K562 (cell line): Measurements from ENCODE around the gene SNRNP48. TPM values are rescaled to one million over a fixed set of nuclear protein-coding genes. Genes with fewer than 3 reads are reported as not detected.

Experiments
- BRF1 ChIP-seq: IDR thresholded peaks from 3 replicates; pipeline ENCODE4 v1.6.1; 2011; ENCODE audit warnings: borderline replicate concordance, mild to moderate bottlenecking; ENCODE audit not compliant: insufficient read length; ENCODE audit errors: extremely low read depth
- ELF2 ChIP-seq: fragments of 250-450 bp; sonication (Bioruptor Pico); IDR thresholded peaks from 2 replicates; pipeline ENCODE4 v1.5.0; 2021; ENCODE audit warnings: mild to moderate bottlenecking
- EP400 ChIP-seq: fragments of 450-650 bp; IDR thresholded peaks from 2 replicates; pipeline ENCODE4 v1.6.1; 2017; ENCODE audit warnings: antibody characterized with exemption, mild to moderate bottlenecking, moderate library complexity
- HLTF ChIP-seq: fragments of 450-650 bp; IDR thresholded peaks from 2 replicates; pipeline ENCODE4 v1.6.1; 2016
- HNRNPK ChIP-seq: fragments of 200-400 bp; formaldehyde crosslinking; IDR thresholded peaks from one replicate; pipeline ENCODE4 v1.6.1; 2018; ENCODE audit warnings: mild to moderate bottlenecking, low read depth, low read length; ENCODE audit not compliant: poor library complexity, severe bottlenecking
- HNRNPUL1 ChIP-seq: fragments of 200-400 bp; formaldehyde crosslinking; IDR thresholded peaks from 2 replicates; pipeline ENCODE4 v1.6.1; 2017; ENCODE audit warnings: low read length
- KLF10 ChIP-seq: fragments of 250-450 bp; sonication (Bioruptor Pico); IDR thresholded peaks from 2 replicates; pipeline ENCODE4 v1.6.1; 2021; ENCODE audit warnings: matching md5 sums
- NR1H2 ChIP-seq: sonication (generic); formaldehyde crosslinking; IDR thresholded peaks from 2 replicates; pipeline ENCODE4 v1.4.0; 2020; ENCODE audit warnings: mild to moderate bottlenecking, missing genetic modification reagents
- PHF8 ChIP-seq: fragments of 200-600 bp; sonication (generic); IDR thresholded peaks from 2 replicates; pipeline ENCODE4 v1.6.1; 2012; ENCODE audit warnings: mixed run types, mild to moderate bottlenecking, inconsistent platforms, low read length, moderate library complexity, borderline replicate concordance
- POLR2AphosphoS5 ChIP-seq: IDR thresholded peaks from 2 replicates; pipeline ENCODE4 v1.6.1; 2011; ENCODE audit warnings: mild to moderate bottlenecking, low read depth, low read length, moderate library complexity; ENCODE audit not compliant: control insufficient read depth, insufficient read depth
- PRMT5 ChIP-seq: sonication (generic); formaldehyde crosslinking; IDR thresholded peaks from 2 replicates; pipeline ENCODE4 v1.5.0; 2020; ENCODE audit warnings: missing genetic modification reagents
- SMARCE1 ChIP-seq: fragments of 450-650 bp; IDR thresholded peaks from 2 replicates; pipeline ENCODE4 v1.7.1; 2016; ENCODE audit warnings: mild to moderate bottlenecking
- ZNF224 ChIP-seq: sonication (generic); formaldehyde crosslinking; IDR thresholded peaks from 2 replicates; pipeline ENCODE4 v1.8.0; 2022; ENCODE audit warnings: mild to moderate bottlenecking, missing genetic modification reagents
- ZNF316 ChIP-seq: fragments of 450-650 bp; IDR thresholded peaks from 2 replicates; pipeline ENCODE4 v1.6.1; 2016
- polyA plus RNA-seq, 8 experiments: library from polyadenylated mRNA; depleted of rRNA in 4 of 8; stranded (reverse) in 5 of 8; unstranded in 3 of 8; fragments of >200 nt; fragmentation: Nextera tagmentation in 2 of 8; fragmentation: Illumina TruSeq in 1 of 8; extraction: Ambion mirVana in 2 of 8; extraction: Trizol in 1 of 8; gene quantifications; 2 replicates each; pipeline versions ENCODE4 v1.2.1 to v1.2.3, GENCODE V29; 2011 to 2014; ENCODE audit warnings: inconsistent platforms in 1 of 8, missing spikeins in 1 of 8
- total RNA-seq, 7 experiments: library from RNA; depleted of rRNA in 6 of 7; stranded (reverse); fragments of >200 nt in 6 of 7; fragmentation: Illumina TruSeq in 2 of 7; extraction: Trizol in 2 of 7; gene quantifications; 2 replicates each; pipeline versions ENCODE4 v1.2.1 to v1.2.3, GENCODE V29; 2011 to 2021; ENCODE audit warnings: low replicate concordance in 1 of 7
- TF ChIP-seq, protein P1 (sequence below): sonication (generic); formaldehyde crosslinking; IDR thresholded peaks from 2 replicates; pipeline ENCODE4 v1.8.1; 2023; ENCODE audit warnings: mild to moderate bottlenecking, missing genetic modification reagents, moderate library complexity
- TF ChIP-seq, protein P2 (sequence below): sonication (generic); formaldehyde crosslinking; IDR thresholded peaks from 2 replicates; pipeline ENCODE4 v1.8.1; 2023; ENCODE audit warnings: mild to moderate bottlenecking, missing genetic modification reagents
- TF ChIP-seq, protein P3 (sequence below): sonication (generic); formaldehyde crosslinking; IDR thresholded peaks from 2 replicates; pipeline ENCODE4 v1.8.0; 2022; ENCODE audit warnings: mild to moderate bottlenecking, missing genetic modification reagents
- TF ChIP-seq, protein P4 (sequence below): fragments of 250-450 bp; sonication (Bioruptor Pico); IDR thresholded peaks from 2 replicates; pipeline ENCODE4 v1.5.1; 2021; ENCODE audit warnings: mild to moderate bottlenecking
- TF ChIP-seq, protein P5 (sequence below): fragments of 450-650 bp; IDR thresholded peaks from 2 replicates; pipeline ENCODE4 v1.7.0; 2016; ENCODE audit warnings: borderline replicate concordance

SNRNP48 gene
- total and polyA plus RNA-seq, 9 of the 15 experiments (the other 6 are each of a cell fraction or from before 2014, with no cell fraction given): 6.2 to 32.9 (median 18.6) TPM

DNA sequence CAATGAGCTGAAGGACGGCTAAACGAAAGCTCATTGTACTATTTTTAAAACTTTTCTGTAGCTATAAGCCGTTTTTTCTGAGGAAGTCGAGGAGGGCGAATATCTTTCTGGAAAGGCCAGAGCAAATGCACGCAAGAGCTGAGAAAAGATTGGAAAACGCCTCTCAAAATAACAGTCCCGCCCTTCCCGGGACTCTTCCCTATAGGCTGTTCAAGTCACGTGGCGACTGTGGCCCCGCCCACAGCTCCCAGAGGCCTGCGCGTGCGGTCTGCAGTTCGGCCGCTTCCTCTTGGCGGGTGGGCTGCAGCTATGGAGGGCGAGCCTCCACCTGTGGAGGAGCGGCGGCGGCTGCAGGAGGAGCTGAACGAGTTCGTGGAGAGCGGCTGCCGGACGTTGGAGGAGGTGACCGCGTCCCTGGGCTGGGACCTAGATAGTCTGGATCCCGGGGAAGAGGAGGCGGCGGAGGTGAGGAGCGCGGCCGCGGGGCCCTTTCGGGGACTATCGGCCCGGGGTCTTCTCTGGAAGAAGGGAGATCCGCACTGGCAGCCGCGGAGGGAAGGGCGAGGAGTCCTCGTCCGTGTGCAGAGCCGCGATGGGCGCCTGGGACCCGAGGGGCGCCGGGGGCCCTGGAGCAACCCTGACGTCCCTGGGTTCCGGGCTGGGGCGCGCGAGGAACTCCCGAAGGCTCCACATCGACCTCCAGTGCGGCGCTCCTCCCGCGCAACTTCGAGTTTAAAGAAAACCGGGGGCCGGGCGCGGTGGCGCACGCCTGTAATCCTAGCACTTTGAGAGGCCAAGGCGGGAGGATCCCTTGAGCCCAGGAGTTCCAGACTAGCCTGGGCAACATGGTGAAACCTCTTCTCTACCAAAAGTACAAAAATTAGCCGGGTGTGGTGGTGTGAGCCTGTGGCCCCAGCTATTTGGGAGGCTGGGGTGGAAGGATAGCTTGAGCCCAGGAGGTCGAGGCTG is at the start of gene SNRNP48 (continued):
- TF ChIP-seq KLF10 (CRISPR knock-in tag) (no peak), EP400 (peak; percentile 67; the same call in 1 of the 2 replicates), PHF8 (peak; percentile 97), ELF2 (CRISPR knock-in tag) (no peak), BRF1 (no peak), ZNF316 (no peak), PRMT5 (no peak), POLR2AphosphoS5 (peak; percentile 91), ZNF224 (CRISPR knock-in tag) (no peak), HLTF (no peak), NR1H2 (CRISPR knock-in tag) (no peak), SMARCE1 (no peak), HNRNPUL1 (no peak), HNRNPK (no peak)
- TF ChIP-seq, protein P1, sequence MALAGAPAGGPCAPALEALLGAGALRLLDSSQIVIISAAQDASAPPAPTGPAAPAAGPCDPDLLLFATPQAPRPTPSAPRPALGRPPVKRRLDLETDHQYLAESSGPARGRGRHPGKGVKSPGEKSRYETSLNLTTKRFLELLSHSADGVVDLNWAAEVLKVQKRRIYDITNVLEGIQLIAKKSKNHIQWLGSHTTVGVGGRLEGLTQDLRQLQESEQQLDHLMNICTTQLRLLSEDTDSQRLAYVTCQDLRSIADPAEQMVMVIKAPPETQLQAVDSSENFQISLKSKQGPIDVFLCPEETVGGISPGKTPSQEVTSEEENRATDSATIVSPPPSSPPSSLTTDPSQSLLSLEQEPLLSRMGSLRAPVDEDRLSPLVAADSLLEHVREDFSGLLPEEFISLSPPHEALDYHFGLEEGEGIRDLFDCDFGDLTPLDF (CRISPR knock-in tag): peak; percentile 17; the same call in 1 of the 2 replicates
- TF ChIP-seq, protein P2, sequence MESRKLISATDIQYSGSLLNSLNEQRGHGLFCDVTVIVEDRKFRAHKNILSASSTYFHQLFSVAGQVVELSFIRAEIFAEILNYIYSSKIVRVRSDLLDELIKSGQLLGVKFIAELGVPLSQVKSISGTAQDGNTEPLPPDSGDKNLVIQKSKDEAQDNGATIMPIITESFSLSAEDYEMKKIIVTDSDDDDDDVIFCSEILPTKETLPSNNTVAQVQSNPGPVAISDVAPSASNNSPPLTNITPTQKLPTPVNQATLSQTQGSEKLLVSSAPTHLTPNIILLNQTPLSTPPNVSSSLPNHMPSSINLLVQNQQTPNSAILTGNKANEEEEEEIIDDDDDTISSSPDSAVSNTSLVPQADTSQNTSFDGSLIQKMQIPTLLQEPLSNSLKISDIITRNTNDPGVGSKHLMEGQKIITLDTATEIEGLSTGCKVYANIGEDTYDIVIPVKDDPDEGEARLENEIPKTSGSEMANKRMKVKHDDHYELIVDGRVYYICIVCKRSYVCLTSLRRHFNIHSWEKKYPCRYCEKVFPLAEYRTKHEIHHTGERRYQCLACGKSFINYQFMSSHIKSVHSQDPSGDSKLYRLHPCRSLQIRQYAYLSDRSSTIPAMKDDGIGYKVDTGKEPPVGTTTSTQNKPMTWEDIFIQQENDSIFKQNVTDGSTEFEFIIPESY: no peak
- TF ChIP-seq, protein P3, sequence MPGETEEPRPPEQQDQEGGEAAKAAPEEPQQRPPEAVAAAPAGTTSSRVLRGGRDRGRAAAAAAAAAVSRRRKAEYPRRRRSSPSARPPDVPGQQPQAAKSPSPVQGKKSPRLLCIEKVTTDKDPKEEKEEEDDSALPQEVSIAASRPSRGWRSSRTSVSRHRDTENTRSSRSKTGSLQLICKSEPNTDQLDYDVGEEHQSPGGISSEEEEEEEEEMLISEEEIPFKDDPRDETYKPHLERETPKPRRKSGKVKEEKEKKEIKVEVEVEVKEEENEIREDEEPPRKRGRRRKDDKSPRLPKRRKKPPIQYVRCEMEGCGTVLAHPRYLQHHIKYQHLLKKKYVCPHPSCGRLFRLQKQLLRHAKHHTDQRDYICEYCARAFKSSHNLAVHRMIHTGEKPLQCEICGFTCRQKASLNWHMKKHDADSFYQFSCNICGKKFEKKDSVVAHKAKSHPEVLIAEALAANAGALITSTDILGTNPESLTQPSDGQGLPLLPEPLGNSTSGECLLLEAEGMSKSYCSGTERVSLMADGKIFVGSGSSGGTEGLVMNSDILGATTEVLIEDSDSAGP (CRISPR knock-in tag): 0 out of 2 replicates have a peak, but pooled peaks have one; percentile 36
- TF ChIP-seq, protein P4, sequence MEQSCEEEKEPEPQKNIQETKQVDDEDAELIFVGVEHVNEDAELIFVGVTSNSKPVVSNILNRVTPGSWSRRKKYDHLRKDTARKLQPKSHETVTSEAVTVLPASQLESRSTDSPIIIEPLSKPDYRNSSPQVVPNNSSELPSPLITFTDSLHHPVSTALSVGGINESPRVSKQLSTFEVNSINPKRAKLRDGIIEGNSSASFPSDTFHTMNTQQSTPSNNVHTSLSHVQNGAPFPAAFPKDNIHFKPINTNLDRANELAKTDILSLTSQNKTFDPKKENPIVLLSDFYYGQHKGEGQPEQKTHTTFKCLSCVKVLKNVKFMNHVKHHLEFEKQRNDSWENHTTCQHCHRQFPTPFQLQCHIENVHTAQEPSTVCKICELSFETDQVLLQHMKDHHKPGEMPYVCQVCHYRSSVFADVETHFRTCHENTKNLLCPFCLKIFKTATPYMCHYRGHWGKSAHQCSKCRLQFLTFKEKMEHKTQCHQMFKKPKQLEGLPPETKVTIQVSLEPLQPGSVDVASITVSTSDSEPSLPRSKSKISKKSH (CRISPR knock-in tag): no peak
- TF ChIP-seq, protein P5, sequence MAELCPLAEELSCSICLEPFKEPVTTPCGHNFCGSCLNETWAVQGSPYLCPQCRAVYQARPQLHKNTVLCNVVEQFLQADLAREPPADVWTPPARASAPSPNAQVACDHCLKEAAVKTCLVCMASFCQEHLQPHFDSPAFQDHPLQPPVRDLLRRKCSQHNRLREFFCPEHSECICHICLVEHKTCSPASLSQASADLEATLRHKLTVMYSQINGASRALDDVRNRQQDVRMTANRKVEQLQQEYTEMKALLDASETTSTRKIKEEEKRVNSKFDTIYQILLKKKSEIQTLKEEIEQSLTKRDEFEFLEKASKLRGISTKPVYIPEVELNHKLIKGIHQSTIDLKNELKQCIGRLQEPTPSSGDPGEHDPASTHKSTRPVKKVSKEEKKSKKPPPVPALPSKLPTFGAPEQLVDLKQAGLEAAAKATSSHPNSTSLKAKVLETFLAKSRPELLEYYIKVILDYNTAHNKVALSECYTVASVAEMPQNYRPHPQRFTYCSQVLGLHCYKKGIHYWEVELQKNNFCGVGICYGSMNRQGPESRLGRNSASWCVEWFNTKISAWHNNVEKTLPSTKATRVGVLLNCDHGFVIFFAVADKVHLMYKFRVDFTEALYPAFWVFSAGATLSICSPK: no peak
